Neural cell (in vitro differentiated cells): ENCODE data around the gene OR1F1. TPM values are rescaled to one million over a fixed set of nuclear protein-coding genes. Genes with fewer than 3 reads are reported as not detected.

Experiments
- H2AFZ ChIP-seq: fragments of 200-600, 300-800 bp; sonication (generic), shearing (Covaris generic); 2 replicates; pipeline ENCODE4 v1.6.0; 2014; ENCODE audit warnings: low read depth, mild to moderate bottlenecking, antibody characterized with exemption, low read length, moderate library complexity
- H3F3A ChIP-seq: fragments of 200-600 bp; shearing (Covaris generic); 2 replicates; pipeline ENCODE4 v1.6.1; 2016; ENCODE audit warnings: mild to moderate bottlenecking, moderate library complexity, mixed read lengths, antibody characterized with exemption, low read length; ENCODE audit not compliant: insufficient read depth, poor library complexity, severe bottlenecking
- H3K27ac ChIP-seq: fragments of 200-600, 300-800 bp; sonication (generic), shearing (Covaris generic); 2 replicates; pipeline ENCODE4 v1.5.1; 2014; ENCODE audit warnings: mild to moderate bottlenecking, low read length, moderate library complexity
- H3K27me3 ChIP-seq: fragments of 300-800, 200-600 bp; sonication (generic), shearing (Covaris generic); 2 replicates; pipeline ENCODE4 v1.6.0; 2014; ENCODE audit warnings: mild to moderate bottlenecking, low read depth, low read length, moderate library complexity; ENCODE audit not compliant: insufficient read depth
- H3K36me3 ChIP-seq: fragments of 300-800, 200-600 bp; sonication (generic), shearing (Covaris generic); 2 replicates; pipeline ENCODE4 v1.5.1; 2014; ENCODE audit warnings: mild to moderate bottlenecking, antibody characterized with exemption, low read length, moderate library complexity; ENCODE audit not compliant: insufficient read depth
- H3K4me2 ChIP-seq: fragments of 300-800, 200-600 bp; sonication (generic), shearing (Covaris generic); 2 replicates; pipeline ENCODE4 v1.6.0; 2014; ENCODE audit warnings: mild to moderate bottlenecking, low read length
- H3K4me3 ChIP-seq: fragments of 300-800, 200-600 bp; sonication (generic), shearing (Covaris generic); 2 replicates; pipeline ENCODE4 v1.5.1; 2014; ENCODE audit warnings: mild to moderate bottlenecking, low read length, moderate library complexity
- H3K79me2 ChIP-seq: fragments of 200-600 bp; shearing (Covaris generic); replicated peaks from 2 replicates; pipeline ENCODE4 v1.6.0; 2014; ENCODE audit warnings: mild to moderate bottlenecking, low read length, moderate library complexity; ENCODE audit not compliant: insufficient read depth
- H3K9ac ChIP-seq: fragments of 300-800, 200-600 bp; sonication (generic), shearing (Covaris generic); 2 replicates; pipeline ENCODE4 v1.6.1; 2016; ENCODE audit warnings: mild to moderate bottlenecking, low read length, mixed read lengths
- H3K9me2 ChIP-seq: fragments of 200-600 bp; shearing (Covaris generic); 2 replicates; pipeline ENCODE4 v1.6.1; 2016; ENCODE audit warnings: mild to moderate bottlenecking, low read length, mixed read lengths; ENCODE audit not compliant: insufficient read depth
- H3K9me3 ChIP-seq: fragments of 200-600, 300-800 bp; sonication (generic), shearing (Covaris generic); 2 replicates; pipeline ENCODE4 v1.6.1; 2016; ENCODE audit warnings: mild to moderate bottlenecking, mixed run types, low read length, moderate library complexity, mixed read lengths
- H4K20me1 ChIP-seq: fragments of 200-600 bp; shearing (Covaris generic); 2 replicates; pipeline ENCODE4 v1.6.1; 2016; ENCODE audit warnings: mild to moderate bottlenecking, mixed run types; ENCODE audit not compliant: insufficient read depth
- EP300 ChIP-seq: fragments of 450-650 bp; conservative IDR thresholded peaks from 2 replicates; pipeline ENCODE4 v1.6.1; 2014; ENCODE audit warnings: antibody characterized with exemption, mild to moderate bottlenecking, moderate library complexity; ENCODE audit not compliant: poor library complexity, severe bottlenecking
- EZH2 ChIP-seq: fragments of 200-600, 300-800 bp; shearing (Covaris generic), sonication (generic); IDR thresholded peaks from 2 replicates; pipeline ENCODE4 v1.6.1; 2014; ENCODE audit warnings: antibody characterized with exemption, low read length, borderline replicate concordance, mild to moderate bottlenecking; ENCODE audit not compliant: insufficient read depth, poor library complexity, severe bottlenecking
- MXI1 ChIP-seq: fragments of 450-650 bp; conservative IDR thresholded peaks from 2 replicates; pipeline ENCODE4 v1.6.1; 2014; ENCODE audit warnings: antibody characterized with exemption, mild to moderate bottlenecking; ENCODE audit not compliant: poor library complexity, severe bottlenecking
- POLR2AphosphoS5 ChIP-seq: IDR thresholded peaks from 2 replicates; pipeline ENCODE4 v1.6.1; 2012
- RAD21 ChIP-seq: fragments of 450-650 bp; conservative IDR thresholded peaks from 2 replicates; pipeline ENCODE4 v1.6.1; 2014; ENCODE audit warnings: antibody characterized with exemption, mild to moderate bottlenecking, moderate library complexity
- SMC3 ChIP-seq: fragments of 450-650 bp; conservative IDR thresholded peaks from 2 replicates; pipeline ENCODE4 v1.6.1; 2014; ENCODE audit warnings: antibody characterized with exemption, mild to moderate bottlenecking, moderate library complexity; ENCODE audit not compliant: poor library complexity
- TAF1 ChIP-seq: IDR thresholded peaks from 2 replicates; pipeline ENCODE4 v1.6.1; 2012; ENCODE audit warnings: low read depth
- polyA plus RNA-seq: library from polyadenylated mRNA; depleted of rRNA; stranded (reverse); fragments of >200 nt; gene quantifications from 2 replicates; pipeline ENCODE4 v1.2.3, GENCODE V29; 2014
- TF ChIP-seq, protein P1 (sequence below): fragments of 450-650 bp; IDR thresholded peaks from 2 replicates; pipeline ENCODE4 v1.5.1; 2014; ENCODE audit warnings: antibody characterized with exemption, mild to moderate bottlenecking, moderate library complexity; ENCODE audit not compliant: poor library complexity, severe bottlenecking
- TF ChIP-seq, protein P2 (sequence below): IDR thresholded peaks from 2 replicates; pipeline ENCODE4 v1.6.1; 2012; ENCODE audit warnings: borderline replicate concordance

Gene OR1F1
- polyA plus RNA-seq, 1 donor from 2014 or later: 2.5 TPM

- no peaks in the 10 kb centered on the region for H3K9me3 ChIP-seq
- peak overlapping the region; percentile 89 for H3K4me3 ChIP-seq
- H3K36me3 ChIP-seq: no peaks in the 10 kb centered on the region
- H2AFZ ChIP-seq: peak overlapping the region; percentile 90
- peak overlapping the region; percentile 60 for H3K4me2 ChIP-seq
- no peaks in the 10 kb centered on the region for H3K79me2 ChIP-seq
- H3K9me2 ChIP-seq: no peaks in the 10 kb centered on the region
- H3K27ac ChIP-seq: peak overlapping the region; percentile 71
- H3K9ac ChIP-seq: peak overlapping the region; percentile 78
- no peaks in the 10 kb centered on the region for H3K27me3 ChIP-seq
- peaks cover 6% of the 10 kb centered on the region for H3F3A ChIP-seq
- no peaks in the 10 kb centered on the region for H4K20me1 ChIP-seq
- TF ChIP-seq SMC3: no peak
- no peak for TF ChIP-seq TAF1
- TF ChIP-seq, protein P1, sequence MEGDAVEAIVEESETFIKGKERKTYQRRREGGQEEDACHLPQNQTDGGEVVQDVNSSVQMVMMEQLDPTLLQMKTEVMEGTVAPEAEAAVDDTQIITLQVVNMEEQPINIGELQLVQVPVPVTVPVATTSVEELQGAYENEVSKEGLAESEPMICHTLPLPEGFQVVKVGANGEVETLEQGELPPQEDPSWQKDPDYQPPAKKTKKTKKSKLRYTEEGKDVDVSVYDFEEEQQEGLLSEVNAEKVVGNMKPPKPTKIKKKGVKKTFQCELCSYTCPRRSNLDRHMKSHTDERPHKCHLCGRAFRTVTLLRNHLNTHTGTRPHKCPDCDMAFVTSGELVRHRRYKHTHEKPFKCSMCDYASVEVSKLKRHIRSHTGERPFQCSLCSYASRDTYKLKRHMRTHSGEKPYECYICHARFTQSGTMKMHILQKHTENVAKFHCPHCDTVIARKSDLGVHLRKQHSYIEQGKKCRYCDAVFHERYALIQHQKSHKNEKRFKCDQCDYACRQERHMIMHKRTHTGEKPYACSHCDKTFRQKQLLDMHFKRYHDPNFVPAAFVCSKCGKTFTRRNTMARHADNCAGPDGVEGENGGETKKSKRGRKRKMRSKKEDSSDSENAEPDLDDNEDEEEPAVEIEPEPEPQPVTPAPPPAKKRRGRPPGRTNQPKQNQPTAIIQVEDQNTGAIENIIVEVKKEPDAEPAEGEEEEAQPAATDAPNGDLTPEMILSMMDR: no peak
- TF ChIP-seq POLR2AphosphoS5: peak; percentile 28
- no peak for TF ChIP-seq EZH2
- TF ChIP-seq RAD21: no peak
- peak; percentile 55 for TF ChIP-seq MXI1
- TF ChIP-seq, protein P2, sequence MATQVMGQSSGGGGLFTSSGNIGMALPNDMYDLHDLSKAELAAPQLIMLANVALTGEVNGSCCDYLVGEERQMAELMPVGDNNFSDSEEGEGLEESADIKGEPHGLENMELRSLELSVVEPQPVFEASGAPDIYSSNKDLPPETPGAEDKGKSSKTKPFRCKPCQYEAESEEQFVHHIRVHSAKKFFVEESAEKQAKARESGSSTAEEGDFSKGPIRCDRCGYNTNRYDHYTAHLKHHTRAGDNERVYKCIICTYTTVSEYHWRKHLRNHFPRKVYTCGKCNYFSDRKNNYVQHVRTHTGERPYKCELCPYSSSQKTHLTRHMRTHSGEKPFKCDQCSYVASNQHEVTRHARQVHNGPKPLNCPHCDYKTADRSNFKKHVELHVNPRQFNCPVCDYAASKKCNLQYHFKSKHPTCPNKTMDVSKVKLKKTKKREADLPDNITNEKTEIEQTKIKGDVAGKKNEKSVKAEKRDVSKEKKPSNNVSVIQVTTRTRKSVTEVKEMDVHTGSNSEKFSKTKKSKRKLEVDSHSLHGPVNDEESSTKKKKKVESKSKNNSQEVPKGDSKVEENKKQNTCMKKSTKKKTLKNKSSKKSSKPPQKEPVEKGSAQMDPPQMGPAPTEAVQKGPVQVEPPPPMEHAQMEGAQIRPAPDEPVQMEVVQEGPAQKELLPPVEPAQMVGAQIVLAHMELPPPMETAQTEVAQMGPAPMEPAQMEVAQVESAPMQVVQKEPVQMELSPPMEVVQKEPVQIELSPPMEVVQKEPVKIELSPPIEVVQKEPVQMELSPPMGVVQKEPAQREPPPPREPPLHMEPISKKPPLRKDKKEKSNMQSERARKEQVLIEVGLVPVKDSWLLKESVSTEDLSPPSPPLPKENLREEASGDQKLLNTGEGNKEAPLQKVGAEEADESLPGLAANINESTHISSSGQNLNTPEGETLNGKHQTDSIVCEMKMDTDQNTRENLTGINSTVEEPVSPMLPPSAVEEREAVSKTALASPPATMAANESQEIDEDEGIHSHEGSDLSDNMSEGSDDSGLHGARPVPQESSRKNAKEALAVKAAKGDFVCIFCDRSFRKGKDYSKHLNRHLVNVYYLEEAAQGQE: no peak
- TF ChIP-seq EP300: peak; percentile 63
Observed at GRCh38 chr16:3150346-3151218, 37.4 kb upstream of the OR1F1 start.

DNA sequence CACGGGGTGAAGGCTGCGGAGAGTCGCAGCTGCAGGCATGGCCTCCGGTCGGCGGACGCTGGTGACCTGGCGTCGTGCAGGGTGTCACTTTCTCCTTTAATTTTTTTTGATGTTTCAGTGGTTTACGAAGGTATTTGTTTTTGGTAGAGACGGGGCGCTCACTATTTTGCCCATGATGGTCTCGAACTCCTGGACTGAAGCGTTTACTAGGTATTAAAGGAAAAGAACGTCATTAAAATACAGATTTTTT lies 36.1 kb upstream of the OR1F1 start:
- peak overlapping the region; percentile 89 for H3K4me3 ChIP-seq
- H3K79me2 ChIP-seq: no peaks in the 10 kb centered on the region
- peaks cover 6% of the 10 kb centered on the region for H3F3A ChIP-seq
- H3K4me2 ChIP-seq: peak overlapping the region; percentile 42
- no peak overlapping the region for H2AFZ ChIP-seq
- H3K9me3 ChIP-seq: no peaks in the 10 kb centered on the region
- H3K9me2 ChIP-seq: no peaks in the 10 kb centered on the region
- peak overlapping the region; percentile 45 for H3K9ac ChIP-seq
- no peak for TF ChIP-seq EZH2
- no peak for TF ChIP-seq POLR2AphosphoS5
- TF ChIP-seq, protein P2: no peak
- no peak for TF ChIP-seq EP300
- TF ChIP-seq SMC3: no peak
- no peak for TF ChIP-seq MXI1
- no peak for TF ChIP-seq TAF1
- TF ChIP-seq, protein P1: no peak
- no peak for TF ChIP-seq RAD21
- no peaks in the 10 kb centered on the region for H3K36me3 ChIP-seq
- peaks cover 9% of the 10 kb centered on the region for H3K27me3 ChIP-seq
- no peak overlapping the region for H3K27ac ChIP-seq
- H4K20me1 ChIP-seq: no peaks in the 10 kb centered on the region
